GM21515 (cell line): ENCODE results near the gene GPC5.
"Not testable (repeated sequence)": the region's sequence is repeated elsewhere in the genome, so short reads cannot be mapped to it uniquely, and the experiment has no call there.

Source experiments
- ATAC-seq: cut with Tn5 transposase; IDR thresholded peaks from one replicate; pipeline ENCODE4 v1.9.1; 2021; ENCODE audit not compliant: unreplicated experiment

The GPC5 gene

GRCh38 chr13:92224825-92225224, 826.4 kb downstream of the GPC5 start:
- no peak for ATAC-seq

- no peak for ATAC-seq
These were observed 827.4 kb downstream of the GPC5 start for GRCh38 chr13:92225861-92226260.

- no peak for ATAC-seq
These were observed 834.5 kb downstream of the GPC5 start for GRCh38 chr13:92232871-92233270.

- no peak for ATAC-seq
These were observed 853.3 kb downstream of the GPC5 start for GRCh38 chr13:92251671-92252210.

- no peak for ATAC-seq
These were observed 857.1 kb downstream of the GPC5 start for GRCh38 chr13:92255526-92255925.

- ATAC-seq = no peak
These were observed 857.8 kb downstream of the GPC5 start for GRCh38 chr13:92256211-92256610.

GRCh38 chr13:92259046-92259445, 860.6 kb downstream of the GPC5 start:
- ATAC-seq = no peak

GRCh38 chr13:92259523-92259922, 861.1 kb downstream of the GPC5 start:
- ATAC-seq = no peak

- no peak for ATAC-seq
These were observed 861.9 kb downstream of the GPC5 start for GRCh38 chr13:92260363-92260762.

GRCh38 chr13:92262100-92262788, 863.8 kb downstream of the GPC5 start:
- no peak for ATAC-seq

GRCh38 chr13:92265408-92265807, 867.0 kb downstream of the GPC5 start:
- no peak for ATAC-seq

- ATAC-seq = no peak
These were observed 872.6 kb downstream of the GPC5 start for GRCh38 chr13:92270990-92271389.

GRCh38 chr13:92272177-92272576, 873.8 kb downstream of the GPC5 start:
- no peak for ATAC-seq

GRCh38 chr13:92280986-92281385, 882.6 kb downstream of the GPC5 start:
- not testable (repeated sequence) for ATAC-seq

- not testable (repeated sequence) for ATAC-seq
These were observed 892.4 kb downstream of the GPC5 start for GRCh38 chr13:92290718-92291307.

GRCh38 chr13:92294533-92294932, 896.1 kb downstream of the GPC5 start:
- ATAC-seq = not testable (repeated sequence)

- not testable (repeated sequence) for ATAC-seq
These were observed 897.8 kb downstream of the GPC5 start for GRCh38 chr13:92296154-92296671.

GRCh38 chr13:92297971-92298942, 899.8 kb downstream of the GPC5 start:
- no peak for ATAC-seq

- ATAC-seq = no peak
These were observed 902.2 kb downstream of the GPC5 start for GRCh38 chr13:92300651-92301050.

- ATAC-seq = no peak
These were observed 905.0 kb downstream of the GPC5 start for GRCh38 chr13:92303428-92303827.

GRCh38 chr13:92307752-92308151, 909.3 kb downstream of the GPC5 start:
- ATAC-seq = no peak
